ENCODE results near the gene HMGN4. TPM values are rescaled to one million over a fixed set of nuclear protein-coding genes. Genes with fewer than 3 reads are reported as not detected.

HMGN4 gene
- total RNA-seq: 62.2 and 64.5 TPM in 2 replicates

DNA sequence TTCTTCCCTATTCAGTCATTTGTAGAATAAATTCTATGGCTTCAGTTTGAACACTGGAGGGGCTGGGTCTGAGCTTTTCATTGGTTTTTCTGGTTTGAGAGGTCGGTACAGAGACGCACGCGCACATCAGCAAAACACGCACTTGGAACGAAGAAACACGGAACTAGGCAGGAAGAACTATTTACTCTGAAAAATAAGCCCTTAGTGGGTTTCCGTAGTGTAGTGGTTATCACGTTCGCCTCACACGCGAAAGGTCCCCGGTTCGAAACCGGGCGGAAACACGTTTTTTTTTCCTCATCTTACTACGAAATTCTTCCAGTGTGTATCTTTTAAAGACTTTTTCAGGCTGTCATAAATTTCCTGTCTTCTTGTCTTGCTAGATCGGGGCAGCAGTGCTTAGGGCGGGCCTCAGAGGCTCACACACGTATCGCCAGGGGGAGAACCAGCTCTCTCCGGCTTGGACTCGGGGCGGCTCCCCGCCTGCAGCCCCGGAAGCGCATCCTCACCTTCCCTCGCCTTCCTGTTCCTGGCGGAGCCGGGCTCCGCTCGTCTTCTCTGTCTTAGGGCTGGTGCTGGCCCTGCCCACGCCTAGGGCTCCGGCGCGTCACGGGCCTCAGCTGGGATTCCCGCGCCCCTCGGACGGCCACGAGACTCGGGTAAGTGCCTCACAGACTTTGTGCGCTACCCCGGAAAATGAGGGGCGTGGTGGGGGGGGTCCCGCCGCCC is at the start of gene HMGN4:
Gene HMGN4, plus strand, starts transcription at position 521 of the 726 bp plus-strand sequence. CDS start 6,841 bp downstream, outside the sequence.
- Histone ChIP-seq H3K36me3 (ENCODE audit: insufficient read depth, low read length) (peaks cover 5% of the 10 kb centered on the region), H3K4me1 (ENCODE audit: insufficient read depth, low read length) (peaks cover 22% of the 10 kb centered on the region), H3K4me2 (ENCODE audit: insufficient read depth, low read length) (peak within 1 kb of the TSS; percentile 92), H3K79me2 (ENCODE audit: insufficient read depth, low read length) (peaks cover 46% of the 10 kb centered on the region), H3K27me3 (ENCODE audit: insufficient read depth, low read length) (no peaks in the 10 kb centered on the region), H2AFZ (ENCODE audit: low read length) (peak within 1 kb of the TSS; percentile 100), H3K9me3 (ENCODE audit: low read depth, low read length) (no peaks in the 10 kb centered on the region), H3K27ac (ENCODE audit: low read depth, low read length) (peak within 1 kb of the TSS; percentile 87), H3K4me3 (ENCODE audit: insufficient read depth, low read length) (peak within 1 kb of the TSS; percentile 87), H4K20me1 (ENCODE audit: insufficient read depth, low read length) (peaks cover 3% of the 10 kb centered on the region)
- TF ChIP-seq, protein P1, sequence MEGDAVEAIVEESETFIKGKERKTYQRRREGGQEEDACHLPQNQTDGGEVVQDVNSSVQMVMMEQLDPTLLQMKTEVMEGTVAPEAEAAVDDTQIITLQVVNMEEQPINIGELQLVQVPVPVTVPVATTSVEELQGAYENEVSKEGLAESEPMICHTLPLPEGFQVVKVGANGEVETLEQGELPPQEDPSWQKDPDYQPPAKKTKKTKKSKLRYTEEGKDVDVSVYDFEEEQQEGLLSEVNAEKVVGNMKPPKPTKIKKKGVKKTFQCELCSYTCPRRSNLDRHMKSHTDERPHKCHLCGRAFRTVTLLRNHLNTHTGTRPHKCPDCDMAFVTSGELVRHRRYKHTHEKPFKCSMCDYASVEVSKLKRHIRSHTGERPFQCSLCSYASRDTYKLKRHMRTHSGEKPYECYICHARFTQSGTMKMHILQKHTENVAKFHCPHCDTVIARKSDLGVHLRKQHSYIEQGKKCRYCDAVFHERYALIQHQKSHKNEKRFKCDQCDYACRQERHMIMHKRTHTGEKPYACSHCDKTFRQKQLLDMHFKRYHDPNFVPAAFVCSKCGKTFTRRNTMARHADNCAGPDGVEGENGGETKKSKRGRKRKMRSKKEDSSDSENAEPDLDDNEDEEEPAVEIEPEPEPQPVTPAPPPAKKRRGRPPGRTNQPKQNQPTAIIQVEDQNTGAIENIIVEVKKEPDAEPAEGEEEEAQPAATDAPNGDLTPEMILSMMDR (IDR thresholded peaks at IDR 0.05; ENCODE audit: extremely low read depth, low read depth, low read length): no peak
- peak; percentile 94 for DNase-seq (ENCODE audit: insufficient read length, low spot score, missing footprints)

DNA sequence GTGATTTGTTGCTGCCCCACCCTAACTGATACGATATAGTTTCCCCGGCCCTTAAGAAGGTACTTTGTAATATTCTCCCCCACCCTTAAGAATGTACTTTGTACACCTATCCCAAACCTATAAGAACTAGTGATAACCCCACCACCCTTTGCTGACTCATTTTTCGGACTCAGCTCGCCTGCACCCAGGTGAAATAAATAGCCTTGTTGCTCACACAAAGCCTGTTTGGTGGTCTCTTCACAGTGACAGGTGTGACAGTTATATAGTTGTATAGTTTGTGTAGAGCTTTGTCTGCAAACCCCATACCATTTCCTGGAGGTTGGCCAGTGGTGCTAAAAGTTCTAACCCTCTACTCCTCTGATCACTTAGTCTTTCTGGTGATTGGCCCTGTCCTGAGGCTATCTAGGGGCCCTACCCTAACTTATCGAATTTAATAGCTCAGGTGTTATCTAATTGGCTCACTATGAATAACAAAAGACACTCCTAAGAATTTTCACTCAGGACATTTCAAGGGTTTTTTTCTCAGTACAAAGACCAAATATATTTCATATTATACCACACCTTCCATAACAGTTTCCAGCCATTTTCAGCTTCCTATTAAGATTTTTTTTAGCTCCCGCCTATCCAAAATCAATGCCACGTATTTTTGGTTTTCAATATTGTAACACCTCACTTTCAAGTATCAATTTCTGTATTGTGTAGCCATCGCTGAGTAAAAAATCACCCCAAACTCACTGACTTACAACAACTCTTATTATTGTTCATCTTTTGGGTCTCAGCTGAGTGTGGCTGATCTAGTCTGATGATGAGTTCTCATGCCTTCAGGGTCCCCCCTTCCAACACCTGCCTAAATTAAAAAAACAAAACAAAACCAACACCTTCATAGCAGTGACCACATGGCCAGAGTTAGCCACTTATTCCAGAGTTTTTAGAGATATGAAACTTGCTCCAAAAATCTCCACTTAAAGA is 47.9 kb upstream of the HMGN4 start:
- Histone ChIP-seq H2AFZ (ENCODE audit: low read length) (no peak overlapping the region), H3K36me3 (ENCODE audit: insufficient read depth, low read length) (no peaks in the 10 kb centered on the region), H3K79me2 (ENCODE audit: insufficient read depth, low read length) (no peaks in the 10 kb centered on the region), H3K4me1 (ENCODE audit: insufficient read depth, low read length) (no peaks in the 10 kb centered on the region), H3K9me3 (ENCODE audit: low read depth, low read length) (no peaks in the 10 kb centered on the region), H3K4me2 (ENCODE audit: insufficient read depth, low read length) (no peak overlapping the region), H3K27ac (ENCODE audit: low read depth, low read length) (no peak overlapping the region), H4K20me1 (ENCODE audit: insufficient read depth, low read length) (no peaks in the 10 kb centered on the region), H3K27me3 (ENCODE audit: insufficient read depth, low read length) (peaks cover 8% of the 10 kb centered on the region), H3K4me3 (ENCODE audit: insufficient read depth, low read length) (no peak overlapping the region)
- DNase-seq (ENCODE audit: insufficient read length, low spot score, missing footprints): no peak
- TF ChIP-seq, protein P1 (IDR thresholded peaks at IDR 0.05; ENCODE audit: extremely low read depth, low read depth, low read length): no peak

DNA sequence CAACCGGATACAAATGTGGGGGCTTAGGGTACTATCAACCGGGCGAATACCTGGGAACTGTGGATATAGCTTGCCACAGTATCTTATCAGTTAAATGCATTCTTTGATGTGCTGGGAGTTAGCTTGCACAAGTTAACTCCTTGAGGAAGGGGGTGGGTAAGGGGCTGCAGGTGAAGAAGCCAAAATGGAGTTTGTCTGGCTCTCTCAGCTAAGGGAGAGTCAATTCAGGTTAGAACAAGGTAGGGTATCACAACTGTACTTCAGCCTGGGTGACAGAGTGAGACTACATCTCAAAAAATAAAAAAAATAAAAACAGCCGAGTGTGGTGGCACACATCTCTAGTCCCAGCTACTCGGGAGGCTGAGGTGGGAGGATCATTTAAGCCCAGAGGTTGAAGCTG is 46.6 kb upstream of the HMGN4 start:
- TF ChIP-seq, protein P1 (IDR thresholded peaks at IDR 0.05; ENCODE audit: extremely low read depth, low read depth, low read length): no peak
- H3K9me3 ChIP-seq (ENCODE audit: low read depth, low read length): no peaks in the 10 kb centered on the region

DNA sequence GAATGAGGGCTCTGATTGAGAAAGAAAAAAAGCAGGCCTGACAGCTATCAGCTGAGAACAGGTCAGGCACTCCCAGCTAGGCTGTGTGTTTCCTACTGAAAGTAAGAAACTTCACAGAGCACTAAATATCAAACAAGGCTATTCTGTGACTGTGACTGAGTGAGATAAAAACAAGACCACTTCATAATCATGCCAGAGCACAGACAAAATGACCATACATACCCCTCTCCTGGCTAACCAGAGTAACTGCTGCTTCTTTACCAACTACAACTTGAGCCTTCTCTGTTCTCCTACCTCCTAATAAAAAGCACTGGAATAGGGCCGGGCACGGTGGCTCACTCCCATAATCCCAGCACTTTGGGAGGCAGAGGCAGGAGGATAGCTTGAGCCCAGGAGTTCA is 44.9 kb upstream of the HMGN4 start:
- Histone ChIP-seq H2AFZ (ENCODE audit: low read length) (no peak overlapping the region), H3K27me3 (ENCODE audit: insufficient read depth, low read length) (peaks cover 12% of the 10 kb centered on the region), H3K36me3 (ENCODE audit: insufficient read depth, low read length) (no peaks in the 10 kb centered on the region), H3K9me3 (ENCODE audit: low read depth, low read length) (no peaks in the 10 kb centered on the region), H4K20me1 (ENCODE audit: insufficient read depth, low read length) (no peaks in the 10 kb centered on the region), H3K4me2 (ENCODE audit: insufficient read depth, low read length) (no peak overlapping the region), H3K4me3 (ENCODE audit: insufficient read depth, low read length) (no peak overlapping the region), H3K4me1 (ENCODE audit: insufficient read depth, low read length) (no peaks in the 10 kb centered on the region), H3K27ac (ENCODE audit: low read depth, low read length) (no peak overlapping the region), H3K79me2 (ENCODE audit: insufficient read depth, low read length) (no peaks in the 10 kb centered on the region)
- TF ChIP-seq, protein P1 (IDR thresholded peaks at IDR 0.05; ENCODE audit: extremely low read depth, low read depth, low read length): peak; percentile 34
- DNase-seq (ENCODE audit: insufficient read length, low spot score, missing footprints): peak; percentile 85

More for the DNA sequence above, 46.6 kb upstream of the HMGN4 start:
- H3K27me3 ChIP-seq (ENCODE audit: insufficient read depth, low read length): peaks cover 9% of the 10 kb centered on the region
- DNase-seq (ENCODE audit: insufficient read length, low spot score, missing footprints): no peak
- no peaks in the 10 kb centered on the region for H4K20me1 ChIP-seq (ENCODE audit: insufficient read depth, low read length)
- no peak overlapping the region for H3K4me2 ChIP-seq (ENCODE audit: insufficient read depth, low read length)
- H2AFZ ChIP-seq (ENCODE audit: low read length): no peak overlapping the region
- H3K27ac ChIP-seq (ENCODE audit: low read depth, low read length): no peak overlapping the region
- no peaks in the 10 kb centered on the region for H3K79me2 ChIP-seq (ENCODE audit: insufficient read depth, low read length)
- H3K36me3 ChIP-seq (ENCODE audit: insufficient read depth, low read length): no peaks in the 10 kb centered on the region
- no peaks in the 10 kb centered on the region for H3K4me1 ChIP-seq (ENCODE audit: insufficient read depth, low read length)
- no peak overlapping the region for H3K4me3 ChIP-seq (ENCODE audit: insufficient read depth, low read length)

Measured in osteoblast (primary cell).